Measurements from ENCODE around the gene DDAH2.

Gene DDAH2

DNA sequence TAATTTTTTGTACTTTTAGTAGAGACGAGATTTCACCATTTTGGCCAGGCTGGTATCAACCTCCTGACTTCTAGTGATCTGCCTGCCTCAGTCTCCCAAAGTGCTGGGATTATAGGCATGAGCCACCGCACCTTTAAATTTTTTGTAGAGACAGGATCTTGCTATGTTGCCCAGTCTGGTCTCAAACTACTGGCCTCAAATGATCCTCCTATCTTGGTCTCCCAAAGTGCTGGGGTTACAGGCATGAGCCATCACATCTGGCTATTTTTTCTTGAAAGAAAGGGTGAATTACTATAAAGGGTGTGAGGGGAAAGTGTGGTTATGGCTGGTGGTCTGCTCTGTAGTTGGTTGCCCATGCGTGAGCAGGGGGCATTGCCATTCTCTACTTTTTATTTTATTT lies 20.9 kb downstream of the DDAH2 start:
- Histone ChIP-seq H3K79me2 (ENCODE audit: insufficient read depth, low read length) (no peaks in the 10 kb centered on the region), H3K36me3 (ENCODE audit: insufficient read depth, low read length) (no peaks in the 10 kb centered on the region), H3K9me3 (ENCODE audit: insufficient read depth, low read length, severe bottlenecking) (no peaks in the 10 kb centered on the region), H4K20me1 (ENCODE audit: insufficient read depth, low read length) (no peaks in the 10 kb centered on the region), H3K27ac (ENCODE audit: low read length) (no peak overlapping the region), H2AFZ (ENCODE audit: low read depth, low read length) (no peak overlapping the region), H3K4me2 (ENCODE audit: insufficient read depth, low read length) (no peak overlapping the region), H3K9ac (ENCODE audit: low read depth, low read length) (no peak overlapping the region), H3K27me3 (ENCODE audit: insufficient read depth, low read length, poor library complexity) (no peaks in the 10 kb centered on the region), H3K4me1 (ENCODE audit: insufficient read depth, low read length) (peaks cover 10% of the 10 kb centered on the region), H3K4me3 (ENCODE audit: low read depth in 1 of 2, low read length in 2 of 2) (no peak overlapping the region)
- TF ChIP-seq EZH2 (IDR thresholded peaks at IDR 0.05; ENCODE audit: borderline replicate concordance, low read depth, low read length, severe bottlenecking), result no peak
- TF ChIP-seq, protein P1, sequence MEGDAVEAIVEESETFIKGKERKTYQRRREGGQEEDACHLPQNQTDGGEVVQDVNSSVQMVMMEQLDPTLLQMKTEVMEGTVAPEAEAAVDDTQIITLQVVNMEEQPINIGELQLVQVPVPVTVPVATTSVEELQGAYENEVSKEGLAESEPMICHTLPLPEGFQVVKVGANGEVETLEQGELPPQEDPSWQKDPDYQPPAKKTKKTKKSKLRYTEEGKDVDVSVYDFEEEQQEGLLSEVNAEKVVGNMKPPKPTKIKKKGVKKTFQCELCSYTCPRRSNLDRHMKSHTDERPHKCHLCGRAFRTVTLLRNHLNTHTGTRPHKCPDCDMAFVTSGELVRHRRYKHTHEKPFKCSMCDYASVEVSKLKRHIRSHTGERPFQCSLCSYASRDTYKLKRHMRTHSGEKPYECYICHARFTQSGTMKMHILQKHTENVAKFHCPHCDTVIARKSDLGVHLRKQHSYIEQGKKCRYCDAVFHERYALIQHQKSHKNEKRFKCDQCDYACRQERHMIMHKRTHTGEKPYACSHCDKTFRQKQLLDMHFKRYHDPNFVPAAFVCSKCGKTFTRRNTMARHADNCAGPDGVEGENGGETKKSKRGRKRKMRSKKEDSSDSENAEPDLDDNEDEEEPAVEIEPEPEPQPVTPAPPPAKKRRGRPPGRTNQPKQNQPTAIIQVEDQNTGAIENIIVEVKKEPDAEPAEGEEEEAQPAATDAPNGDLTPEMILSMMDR (IDR thresholded peaks at IDR 0.05; ENCODE audit: borderline replicate concordance, extremely low read depth, low read length, poor library complexity, severe bottlenecking), result no peak
- no peak for ATAC-seq (ENCODE audit: insufficient read depth, low read depth)
- no peak for DNase-seq

DNA sequence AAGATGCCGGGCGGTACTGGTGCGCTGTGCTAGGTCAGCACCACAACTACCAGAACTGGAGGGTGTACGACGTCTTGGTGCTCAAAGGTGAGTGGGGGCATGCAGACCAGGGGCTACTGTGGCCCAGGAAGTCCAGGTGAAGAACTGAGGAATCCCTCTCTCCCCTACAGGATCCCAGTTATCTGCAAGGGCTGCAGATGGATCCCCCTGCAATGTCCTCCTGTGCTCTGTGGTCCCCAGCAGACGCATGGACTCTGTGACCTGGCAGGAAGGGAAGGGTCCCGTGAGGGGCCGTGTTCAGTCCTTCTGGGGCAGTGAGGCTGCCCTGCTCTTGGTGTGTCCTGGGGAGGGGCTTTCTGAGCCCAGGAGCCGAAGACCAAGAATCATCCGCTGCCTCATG lies 21.4 kb downstream of the DDAH2 start:
- Histone ChIP-seq H4K20me1 (ENCODE audit: insufficient read depth, low read length) (no peaks in the 10 kb centered on the region), H3K79me2 (ENCODE audit: insufficient read depth, low read length) (peaks cover 3% of the 10 kb centered on the region), H3K27ac (ENCODE audit: low read length) (no peak overlapping the region), H3K36me3 (ENCODE audit: insufficient read depth, low read length) (no peaks in the 10 kb centered on the region), H3K9ac (ENCODE audit: low read depth, low read length) (no peak overlapping the region), H2AFZ (ENCODE audit: low read depth, low read length) (no peak overlapping the region), H3K9me3 (ENCODE audit: insufficient read depth, low read length, severe bottlenecking) (no peaks in the 10 kb centered on the region), H3K27me3 (ENCODE audit: insufficient read depth, low read length, poor library complexity) (no peaks in the 10 kb centered on the region), H3K4me2 (ENCODE audit: insufficient read depth, low read length) (no peak overlapping the region), H3K4me3 (ENCODE audit: low read depth in 1 of 2, low read length in 2 of 2) (no peak overlapping the region), H3K4me1 (ENCODE audit: insufficient read depth, low read length) (peaks cover 10% of the 10 kb centered on the region)
- ATAC-seq (ENCODE audit: insufficient read depth, low read depth) (no peak), DNase-seq (no peak)
- TF ChIP-seq, protein P1 (IDR thresholded peaks at IDR 0.05; ENCODE audit: borderline replicate concordance, extremely low read depth, low read length, poor library complexity, severe bottlenecking), result no peak
- no peak for TF ChIP-seq EZH2 (IDR thresholded peaks at IDR 0.05; ENCODE audit: borderline replicate concordance, low read depth, low read length, severe bottlenecking)

DNA sequence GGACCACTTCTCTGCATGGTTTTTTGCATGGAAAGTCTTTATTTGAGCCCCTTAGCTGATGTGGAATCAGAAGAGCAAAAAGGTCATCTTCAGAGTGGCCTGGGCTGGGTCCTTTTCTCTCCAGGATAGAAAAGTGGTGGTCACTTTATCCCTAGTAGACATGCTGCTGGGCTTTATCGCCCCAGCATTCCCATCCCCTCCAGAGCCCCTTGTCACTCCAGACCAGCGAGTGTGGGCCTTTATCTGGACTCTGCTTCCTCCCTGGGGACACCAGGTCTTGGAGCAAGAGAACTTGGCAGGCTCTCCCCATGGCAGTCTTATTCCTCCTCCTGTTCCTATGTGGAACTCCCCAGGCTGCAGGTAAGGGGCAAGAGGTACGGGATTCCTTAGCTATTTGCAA lies 22.5 kb downstream of the DDAH2 start, which contains the start of gene LY6G6F:
Gene LY6G6F (plus strand): TSS at position 268 of the 400 bp plus-strand sequence. CDS start 41 bp downstream, at position 309.
- DNase-seq (no peak), ATAC-seq (ENCODE audit: insufficient read depth, low read depth) (no peak)
- Histone ChIP-seq H4K20me1 (ENCODE audit: insufficient read depth, low read length) (no peaks in the 10 kb centered on the region), H3K9ac (ENCODE audit: low read depth, low read length) (no peak within 1 kb of the TSS), H3K79me2 (ENCODE audit: insufficient read depth, low read length) (peaks cover 14% of the 10 kb centered on the region), H3K4me1 (ENCODE audit: insufficient read depth, low read length) (peaks cover 17% of the 10 kb centered on the region), H3K4me2 (ENCODE audit: insufficient read depth, low read length) (no peak within 1 kb of the TSS), H2AFZ (ENCODE audit: low read depth, low read length) (no peak within 1 kb of the TSS), H3K9me3 (ENCODE audit: insufficient read depth, low read length, severe bottlenecking) (no peaks in the 10 kb centered on the region), H3K36me3 (ENCODE audit: insufficient read depth, low read length) (peaks cover 2% of the 10 kb centered on the region; the same call in 1 of the 2 replicates), H3K27ac (ENCODE audit: low read length) (no peak within 1 kb of the TSS), H3K27me3 (ENCODE audit: insufficient read depth, low read length, poor library complexity) (no peaks in the 10 kb centered on the region), H3K4me3 (ENCODE audit: low read depth in 1 of 2, low read length in 2 of 2) (no peak within 1 kb of the TSS)
- TF ChIP-seq EZH2 (IDR thresholded peaks at IDR 0.05; ENCODE audit: borderline replicate concordance, low read depth, low read length, severe bottlenecking), result no peak
- TF ChIP-seq, protein P1 (IDR thresholded peaks at IDR 0.05; ENCODE audit: borderline replicate concordance, extremely low read depth, low read length, poor library complexity, severe bottlenecking), result no peak

DNA sequence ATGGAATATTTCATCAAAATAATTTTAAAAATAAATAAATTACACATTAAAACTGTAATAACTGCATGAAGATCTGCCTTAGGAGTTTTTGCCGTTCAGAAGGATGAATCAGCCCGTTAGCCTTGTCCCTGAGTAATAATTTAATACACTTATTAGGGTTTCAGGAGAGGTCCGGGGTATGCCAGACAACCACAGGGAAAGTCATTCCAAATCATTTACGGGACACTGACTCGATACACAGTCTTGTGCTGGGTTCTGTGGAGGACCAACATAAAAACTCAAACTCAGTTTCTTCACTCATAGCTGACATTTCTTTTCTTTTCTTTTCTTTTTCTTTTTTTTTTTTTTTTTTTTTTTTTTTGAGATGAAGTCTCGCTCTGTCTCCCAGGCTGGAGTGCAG lies 23.2 kb downstream of the DDAH2 start:
- peaks cover 23% of the 10 kb centered on the region for H3K4me1 ChIP-seq (ENCODE audit: insufficient read depth, low read length)
- TF ChIP-seq, protein P1 (IDR thresholded peaks at IDR 0.05; ENCODE audit: borderline replicate concordance, extremely low read depth, low read length, poor library complexity, severe bottlenecking), result no peak
- TF ChIP-seq EZH2 (IDR thresholded peaks at IDR 0.05; ENCODE audit: borderline replicate concordance, low read depth, low read length, severe bottlenecking), result no peak
- no peak overlapping the region for H3K4me3 ChIP-seq (ENCODE audit: low read depth in 1 of 2, low read length in 2 of 2)
- no peak overlapping the region for H3K27ac ChIP-seq (ENCODE audit: low read length)
- H2AFZ ChIP-seq (ENCODE audit: low read depth, low read length), result no peak overlapping the region
- no peaks in the 10 kb centered on the region for H3K9me3 ChIP-seq (ENCODE audit: insufficient read depth, low read length, severe bottlenecking)
- DNase-seq, result no peak
- peaks cover 9% of the 10 kb centered on the region for H3K36me3 ChIP-seq (ENCODE audit: insufficient read depth, low read length)
- peaks cover 21% of the 10 kb centered on the region for H3K79me2 ChIP-seq (ENCODE audit: insufficient read depth, low read length)
- no peak for ATAC-seq (ENCODE audit: insufficient read depth, low read depth)
- no peaks in the 10 kb centered on the region for H4K20me1 ChIP-seq (ENCODE audit: insufficient read depth, low read length)
- H3K4me2 ChIP-seq (ENCODE audit: insufficient read depth, low read length), result no peak overlapping the region
- no peaks in the 10 kb centered on the region for H3K27me3 ChIP-seq (ENCODE audit: insufficient read depth, low read length, poor library complexity)
- H3K9ac ChIP-seq (ENCODE audit: low read depth, low read length), result no peak overlapping the region

Data from DND-41 (cell line).